Cortex of kidney (tissue), 1 donor: Measurements from ENCODE around the gene GAS7.

Experiments
- DNase-seq: peaks from one replicate; lab custom pipeline; 2025; lab: John Stamatoyannopoulos, UW

GAS7 gene

GRCh38 chr17:9887508-9887907 lies 310.9 kb downstream of the GAS7 start:
- no peak for DNase-seq

GRCh38 chr17:9886141-9886930 lies 312.1 kb downstream of the GAS7 start:
- no peak for DNase-seq

- DNase-seq = no peak
Observed at GRCh38 chr17:9883451-9883850, 315.0 kb downstream of the GAS7 start.

GRCh38 chr17:9880582-9880999 lies 317.8 kb downstream of the GAS7 start:
- DNase-seq = no peak

GRCh38 chr17:9878786-9879525 lies 319.4 kb downstream of the GAS7 start:
- no peak for DNase-seq

- DNase-seq = no peak
Observed at GRCh38 chr17:9878356-9878755, 320.1 kb downstream of the GAS7 start.

GRCh38 chr17:9875441-9875840 lies 323.0 kb downstream of the GAS7 start:
- DNase-seq = no peak

- DNase-seq = no peak
Observed at GRCh38 chr17:9874722-9875121, 323.7 kb downstream of the GAS7 start.

- DNase-seq = no peak
Observed at GRCh38 chr17:9872852-9873251, 325.6 kb downstream of the GAS7 start.

- no peak for DNase-seq
Observed at GRCh38 chr17:9868552-9868951, 329.9 kb downstream of the GAS7 start.

GRCh38 chr17:9865586-9865985 lies 332.8 kb downstream of the GAS7 start:
- DNase-seq = no peak

GRCh38 chr17:9862949-9863348 lies 335.5 kb downstream of the GAS7 start:
- DNase-seq = no peak

- DNase-seq = no peak
Observed at GRCh38 chr17:9862220-9862619, 336.2 kb downstream of the GAS7 start.

GRCh38 chr17:9860851-9861250 lies 337.6 kb downstream of the GAS7 start:
- no peak for DNase-seq
